Liver (tissue), 9 donors: ENCODE data around the gene HHIPL1. TPM values are rescaled to one million over a fixed set of nuclear protein-coding genes. Genes with fewer than 3 reads are reported as not detected.

Experiments
- DNase-seq: peaks from one replicate; pipeline ENCODE4 v3.0.0-alpha.2; 2017; ENCODE audit warnings: low spot score
- H3K27ac ChIP-seq, 2 donors: one replicate each; pipeline ENCODE4 v1.7.0; 2013; ENCODE audit warnings: inconsistent platforms in 2 of 2, low read length in 2 of 2, control low read depth in 1 of 2, low read depth in 1 of 2, mild to moderate bottlenecking in 1 of 2
- H3K27me3 ChIP-seq, 4 donors: one replicate each; pipeline versions ENCODE4 v1.6.1 to v1.7.0; 2013; ENCODE audit warnings: low read length in 3 of 4, inconsistent platforms in 1 of 4, mild to moderate bottlenecking in 1 of 4, moderate library complexity in 1 of 4; ENCODE audit not compliant: control insufficient read depth in 4 of 4, insufficient read depth in 4 of 4
- H3K36me3 ChIP-seq, 4 donors: one replicate each; pipeline versions ENCODE4 v1.6.1 to v1.7.0; 2013; ENCODE audit warnings: low read length in 3 of 4, mild to moderate bottlenecking in 3 of 4, low read depth in 1 of 4, moderate library complexity in 1 of 4; ENCODE audit not compliant: control insufficient read depth in 4 of 4, insufficient read depth in 3 of 4
- H3K4me1 ChIP-seq, 4 donors: one replicate each; pipeline versions ENCODE4 v1.6.1 to v1.7.0; 2013; ENCODE audit warnings: low read length in 3 of 4, mild to moderate bottlenecking in 3 of 4, moderate library complexity in 1 of 4; ENCODE audit not compliant: control insufficient read depth in 4 of 4, insufficient read depth in 4 of 4
- H3K4me3 ChIP-seq, 3 donors: one replicate each; pipeline versions ENCODE4 v1.6.1 to v1.7.0; 2013; ENCODE audit warnings: low read length in 3 of 3, control low read depth in 1 of 3, low read depth in 1 of 3, mild to moderate bottlenecking in 1 of 3
- H3K9ac ChIP-seq, 2 donors: one replicate each; pipeline ENCODE4 v1.7.0; 2013; ENCODE audit warnings: low read length in 2 of 2, mild to moderate bottlenecking in 2 of 2, moderate library complexity in 2 of 2, control low read depth in 1 of 2, low read depth in 1 of 2
- H3K9me3 ChIP-seq, 4 donors: one replicate each; pipeline versions ENCODE4 v1.6.1 to v1.7.0; 2013; ENCODE audit warnings: low read length in 3 of 4; ENCODE audit not compliant: control insufficient read depth in 4 of 4
- NR2F2 ChIP-seq: IDR thresholded peaks from 2 replicates; pipeline ENCODE4 v1.6.1; 2016; ENCODE audit warnings: antibody characterized with exemption
- WGBS: extraction: QIAGEN DNeasy Blood & Tissue Kit; methylation state at CpG from one replicate; pipeline ENCODE4 v1.1.7; 2013; 5-methylcytosine and 5-hydroxymethylcytosine counted together
- polyA plus RNA-seq, 2 donors: library from polyadenylated mRNA; stranded (reverse) in 1 of 2; unstranded in 1 of 2; fragments of 200-250 nt in 1 of 2; fragments of >200 nt in 1 of 2; fragmentation: Nextera tagmentation in 1 of 2; extraction: Ambion mirVana in 1 of 2; gene quantifications; one replicate each; pipeline versions ENCODE4 v1.2.1 to v1.2.3, GENCODE V29; 2013 to 2015
- total RNA-seq, 2 donors: library from RNA; depleted of rRNA; stranded (reverse); fragments of >200 nt; gene quantifications; one replicate each; pipeline ENCODE4 v1.2.3, GENCODE V29; 2014
- donor health status: healthy.
- donor health status: healthy.
- donor health status: healthy.
- donor health status: healthy.
- donor health status: healthy.

HHIPL1 gene
- total and polyA plus RNA-seq, 4 donors: 0.96 to 1.7 (median 1.0) TPM

- Histone ChIP-seq H3K4me3 (no peak overlapping the region), H3K4me1 (peaks cover 0 to 36% (median 5%) of the 10 kb centered on the region in 4 donors), H3K9ac (no peak overlapping the region), H3K9me3 (no peaks in the 10 kb centered on the region), H3K27ac (no peak overlapping the region), H3K36me3 (no peaks in the 10 kb centered on the region), H3K27me3 (no peaks in the 10 kb centered on the region)
- DNase-seq: peak; percentile 29
- no peak for TF ChIP-seq NR2F2
- 83% methylated on average over 4 of the region's 4 CpGs for WGBS
Measured at GRCh38 chr14:99728981-99729451, 84.1 kb downstream of the HHIPL1 start.

Other genes starting within 250 kb of the HHIPL1 start
- 10 to 100 TPM; 18.7 to 39.7 TPM for gene SETD3, start 164.3 kb upstream of the HHIPL1 start, total RNA-seq
- 10 to 100 TPM; 19.1 to 19.7 TPM for gene SETD3, start 164.3 kb upstream of the HHIPL1 start, polyA plus RNA-seq
- gene CCNK, start 163.7 kb upstream of the HHIPL1 start, total RNA-seq: 10 to 100 TPM; 17.7 to 33.4 TPM
- 1 to 10 TPM; 7.7 to 8.7 TPM for gene CCNK, start 163.7 kb upstream of the HHIPL1 start, polyA plus RNA-seq
- gene CCDC85C, start 40.9 kb upstream of the HHIPL1 start, total RNA-seq: 10 to 100 TPM in 1 of 2 donors, 1 to 10 TPM in 1; 7.1 to 12.1 TPM
- 10 to 100 TPM in 1 of 2 donors, 1 to 10 TPM in 1; 4.0 to 23.9 TPM for gene CCDC85C, start 40.9 kb upstream of the HHIPL1 start, polyA plus RNA-seq
- gene CYP46A1, start 39.2 kb downstream of the HHIPL1 start, total RNA-seq: under 1 TPM; 0.14 to 0.92 TPM
- gene CYP46A1, start 39.2 kb downstream of the HHIPL1 start, polyA plus RNA-seq: under 1 TPM; 0.43 to 0.53 TPM
- 10 to 100 TPM in 1 of 2 donors, 1 to 10 TPM in 1; 5.1 to 14.6 TPM for gene EML1, start 148.3 kb downstream of the HHIPL1 start, total RNA-seq
- gene EML1, start 148.3 kb downstream of the HHIPL1 start, polyA plus RNA-seq: 1 to 10 TPM; 2.7 to 4.1 TPM